ENCODE results near the gene KHNYN.

The KHNYN gene

GRCh38 chr14:24422694-24423601 lies 6.8 kb upstream of the KHNYN start:
- no peak for DNase-seq (ENCODE audit: low read depth)

GRCh38 chr14:24425704-24426103 lies 4.0 kb upstream of the KHNYN start:
- DNase-seq (ENCODE audit: low read depth): no peak

GRCh38 chr14:24426150-24426911 lies 3.4 kb upstream of the KHNYN start:
- no peak for DNase-seq (ENCODE audit: low read depth)

GRCh38 chr14:24426912-24427536 lies 2.7 kb upstream of the KHNYN start:
- no peak for DNase-seq (ENCODE audit: low read depth)

GRCh38 chr14:24427537-24428508 lies 1.9 kb upstream of the KHNYN start:
- DNase-seq (ENCODE audit: low read depth): no peak

GRCh38 chr14:24428628-24429394 lies 943 bp upstream of the KHNYN start:
- DNase-seq (ENCODE audit: low read depth): no peak

GRCh38 chr14:24430143-24430681 lies 458 bp downstream of the KHNYN start:
- DNase-seq (ENCODE audit: low read depth): peak; percentile 33

- DNase-seq (ENCODE audit: low read depth): no peak
These were observed 1.2 kb downstream of the KHNYN start for GRCh38 chr14:24430682-24431568.

GRCh38 chr14:24431569-24432258 lies 2.0 kb downstream of the KHNYN start:
- peak; percentile 77 for DNase-seq (ENCODE audit: low read depth)

GRCh38 chr14:24432259-24433131 lies 2.7 kb downstream of the KHNYN start:
- DNase-seq (ENCODE audit: low read depth): no peak

GRCh38 chr14:24434036-24434435 lies 4.3 kb downstream of the KHNYN start:
- DNase-seq (ENCODE audit: low read depth): no peak

- no peak for DNase-seq (ENCODE audit: low read depth)
These were observed 4.9 kb downstream of the KHNYN start for GRCh38 chr14:24434676-24435075.

GRCh38 chr14:24435192-24435810 lies 5.5 kb downstream of the KHNYN start:
- no peak for DNase-seq (ENCODE audit: low read depth)

GRCh38 chr14:24435998-24436354 lies 6.2 kb downstream of the KHNYN start:
- DNase-seq (ENCODE audit: low read depth): no peak

- DNase-seq (ENCODE audit: low read depth): no peak
These were observed 6.7 kb downstream of the KHNYN start for GRCh38 chr14:24436355-24437019.

- DNase-seq (ENCODE audit: low read depth): no peak
These were observed 7.4 kb downstream of the KHNYN start for GRCh38 chr14:24437020-24437735.

Measured in activated T-helper 1 cell treated with Interleukin-2 at 50 U/mL for 16 hours (primary cell).